ENCODE results near the gene ITSN2. TPM values are rescaled to one million over a fixed set of nuclear protein-coding genes. Genes with fewer than 3 reads are reported as not detected.

ITSN2 gene
- total and polyA plus RNA-seq, 2 of the 8 experiments (the other 6 are each of a cell fraction or from before 2014, with no cell fraction given) = 9.3 to 17.0 TPM

DNA sequence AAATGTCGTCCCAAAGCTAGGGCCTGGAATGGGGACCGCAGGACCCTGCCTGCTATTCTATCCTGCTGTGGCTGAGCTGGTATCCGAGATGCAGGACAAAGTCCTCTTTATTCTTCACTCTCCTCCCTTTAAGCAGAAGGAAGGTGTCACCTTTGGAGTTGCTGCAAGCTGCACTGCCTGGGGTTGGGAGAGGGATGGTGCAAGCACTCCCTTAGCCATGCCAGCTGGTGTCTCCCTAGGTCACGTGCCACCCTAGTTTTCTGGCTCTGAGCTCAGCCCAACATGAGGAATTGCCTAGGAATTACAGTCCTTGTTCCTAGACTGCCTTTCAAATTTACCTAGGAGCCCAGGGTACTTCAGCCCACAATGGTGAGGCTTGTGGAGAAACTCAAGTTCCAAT is 206.9 kb downstream of the ITSN2 start (continued):
- TF ChIP-seq CBX5 (IDR thresholded peaks at IDR 0.05; ENCODE audit: low read depth, low read length) = no peak

Small RNA genes lying within 50 kb of the gene (small RNA-seq; reads per million reads assigned to genes)
- gene HMGN2P20 (ENCODE audit: insufficient read depth) (not detected), gene RF00602 (ENCODE audit: insufficient read depth) (not detected)

Other genes with a start within 250 kb of the ITSN2 start
- not detected in 2 replicates for gene PFN4, start 237.2 kb downstream of the ITSN2 start, total RNA-seq (2021; fragmentation: NEBNext Ultra II Directional; extraction: Animal tissue kit (Norgen Biotek cat#: 25700))
- gene PFN4, start 237.2 kb downstream of the ITSN2 start, polyA plus RNA-seq (2011; rRNA removed) = not detected in 2 replicates
- gene FAM228B, start 237.1 kb downstream of the ITSN2 start, total RNA-seq (2021; fragmentation: NEBNext Ultra II Directional; extraction: Animal tissue kit (Norgen Biotek cat#: 25700)) = 3.2 and 3.5 TPM in 2 replicates
- gene FAM228B, start 237.1 kb downstream of the ITSN2 start, polyA plus RNA-seq (2011; rRNA removed) = 0.97 and 1.4 TPM in 2 replicates
- not detected in 2 replicates for gene FAM228A, start 185.5 kb downstream of the ITSN2 start, total RNA-seq (2021; fragmentation: NEBNext Ultra II Directional; extraction: Animal tissue kit (Norgen Biotek cat#: 25700))
- gene FAM228A, start 185.5 kb downstream of the ITSN2 start, polyA plus RNA-seq (2011; rRNA removed) = not detected in 2 replicates
- 16.6 and 17.9 TPM in 2 replicates for gene NCOA1, start 130.7 kb upstream of the ITSN2 start, total RNA-seq (2021; fragmentation: NEBNext Ultra II Directional; extraction: Animal tissue kit (Norgen Biotek cat#: 25700))
- gene NCOA1, start 130.7 kb upstream of the ITSN2 start, polyA plus RNA-seq (2011; rRNA removed) = 8.3 and 12.8 TPM in 2 replicates

Measured in H1 (cell line).